ENCODE data around the gene CMSS1.

CMSS1 gene

GRCh38 chr3:99939876-99940275, 122.2 kb downstream of the CMSS1 start:
- H4K20me1 ChIP-seq (ENCODE audit: insufficient read depth, low read length): no peaks in the 10 kb centered on the region
- no peaks in the 10 kb centered on the region for H3K79me2 ChIP-seq (ENCODE audit: low read length)
- no peak overlapping the region for H2AFZ ChIP-seq (ENCODE audit: low read length)
- no peaks in the 10 kb centered on the region for H3K9me3 ChIP-seq (replicated peaks; ENCODE audit: insufficient read depth, low read length)
- H3K4me3 ChIP-seq (ENCODE audit: low read length): no peak overlapping the region
- no peaks in the 10 kb centered on the region for H3K27me3 ChIP-seq (replicated peaks; ENCODE audit: insufficient read depth, low read length)
- H3K9me2 ChIP-seq (replicated peaks; ENCODE audit: insufficient read depth, low read length): no peaks in the 10 kb centered on the region
- DNase-seq: no peak
- H3K27ac ChIP-seq (ENCODE audit: low read length): no peak overlapping the region
- no peaks in the 10 kb centered on the region for H3K4me1 ChIP-seq (ENCODE audit: low read length)
- no peak overlapping the region for H3K9ac ChIP-seq (ENCODE audit: low read length)
- H3K36me3 ChIP-seq (replicated peaks; ENCODE audit: insufficient read depth, low read length): no peaks in the 10 kb centered on the region
- H3K4me2 ChIP-seq (ENCODE audit: low read depth, low read length): no peak overlapping the region
- TF ChIP-seq EZH2phosphoT487 (IDR thresholded peaks at IDR 0.05; ENCODE audit: low read length) (no peak), CTCF (IDR thresholded peaks at IDR 0.05; ENCODE audit: low read length) (no peak), EZH2 (optimal IDR thresholded peaks at IDR 0.05; ENCODE audit: low read depth, low read length) (no peak)
- H3F3A ChIP-seq (ENCODE audit: insufficient read depth, low read length): no peaks in the 10 kb centered on the region

- Histone ChIP-seq H3K27ac (ENCODE audit: low read length) (no peak overlapping the region), H3K9ac (ENCODE audit: low read length) (no peak overlapping the region), H3K27me3 (replicated peaks; ENCODE audit: insufficient read depth, low read length) (no peaks in the 10 kb centered on the region), H3K9me2 (replicated peaks; ENCODE audit: insufficient read depth, low read length) (no peaks in the 10 kb centered on the region), H3K79me2 (ENCODE audit: low read length) (no peaks in the 10 kb centered on the region), H3K36me3 (replicated peaks; ENCODE audit: insufficient read depth, low read length) (no peaks in the 10 kb centered on the region), H3K4me1 (ENCODE audit: low read length) (no peaks in the 10 kb centered on the region), H3K4me2 (ENCODE audit: low read depth, low read length) (no peak overlapping the region), H2AFZ (ENCODE audit: low read length) (no peak overlapping the region), H4K20me1 (ENCODE audit: insufficient read depth, low read length) (no peaks in the 10 kb centered on the region), H3F3A (ENCODE audit: insufficient read depth, low read length) (no peaks in the 10 kb centered on the region), H3K4me3 (ENCODE audit: low read length) (no peak overlapping the region), H3K9me3 (replicated peaks; ENCODE audit: insufficient read depth, low read length) (no peaks in the 10 kb centered on the region)
- TF ChIP-seq CTCF (IDR thresholded peaks at IDR 0.05; ENCODE audit: low read length) (no peak), EZH2phosphoT487 (IDR thresholded peaks at IDR 0.05; ENCODE audit: low read length) (no peak), EZH2 (optimal IDR thresholded peaks at IDR 0.05; ENCODE audit: low read depth, low read length) (no peak)
- DNase-seq: no peak
Measured at GRCh38 chr3:99940350-99940749, 122.7 kb downstream of the CMSS1 start.

- no peak overlapping the region for H3K27ac ChIP-seq (ENCODE audit: low read length)
- no peaks in the 10 kb centered on the region for H3K4me1 ChIP-seq (ENCODE audit: low read length)
- no peaks in the 10 kb centered on the region for H3K9me3 ChIP-seq (replicated peaks; ENCODE audit: insufficient read depth, low read length)
- no peaks in the 10 kb centered on the region for H3K36me3 ChIP-seq (replicated peaks; ENCODE audit: insufficient read depth, low read length)
- H3K79me2 ChIP-seq (ENCODE audit: low read length): no peaks in the 10 kb centered on the region
- no peaks in the 10 kb centered on the region for H3K9me2 ChIP-seq (replicated peaks; ENCODE audit: insufficient read depth, low read length)
- H3F3A ChIP-seq (ENCODE audit: insufficient read depth, low read length): no peaks in the 10 kb centered on the region
- no peaks in the 10 kb centered on the region for H3K27me3 ChIP-seq (replicated peaks; ENCODE audit: insufficient read depth, low read length)
- TF ChIP-seq EZH2 (optimal IDR thresholded peaks at IDR 0.05; ENCODE audit: low read depth, low read length): no peak
- no peak for TF ChIP-seq CTCF (IDR thresholded peaks at IDR 0.05; ENCODE audit: low read length)
- H3K4me3 ChIP-seq (ENCODE audit: low read length): no peak overlapping the region
- H3K9ac ChIP-seq (ENCODE audit: low read length): no peak overlapping the region
- no peaks in the 10 kb centered on the region for H4K20me1 ChIP-seq (ENCODE audit: insufficient read depth, low read length)
- no peak overlapping the region for H2AFZ ChIP-seq (ENCODE audit: low read length)
- no peak overlapping the region for H3K4me2 ChIP-seq (ENCODE audit: low read depth, low read length)
- DNase-seq: no peak
Measured at GRCh38 chr3:99941211-99941610, 123.5 kb downstream of the CMSS1 start.

Data from MM.1S (cell line).